H1 (cell line): Measurements from ENCODE around the gene MRPL3. TPM values are rescaled to one million over a fixed set of nuclear protein-coding genes. Genes with fewer than 3 reads are reported as not detected.

ENCODE experiments used
- CTCF ChIA-PET: fragments of 300-600 bp; sonication (Branson Sonifier 250); formaldehyde crosslinking; loops from one replicate; lab custom pipeline; 2021; ENCODE audit not compliant: partially characterized antibody; lab: Charles Lee
- POLR2A ChIA-PET: fragments of 300-600 bp; sonication (Branson Sonifier 250); formaldehyde crosslinking; loops from one replicate; lab custom pipeline; 2021; ENCODE audit warnings: inconsistent platforms; ENCODE audit not compliant: partially characterized antibody; lab: Charles Lee
- DNase-seq, 2 experiments: peaks; one replicate each; pipeline versions ENCODE4 v3.0.0 to v3.0.0-alpha.2; 2010 to 2022; ENCODE audit warnings: low spot score in 2 of 2, low read depth in 1 of 2, mixed read lengths in 1 of 2
- FAIRE-seq: peaks from 2 replicates; lab custom pipeline; 2011; peaks lifted over from hg19 to GRCh38; lab: Jason Lieb, UNC
- H2AFZ ChIP-seq: 2 replicates; pipeline ENCODE4 v1.8.1; 2012; ENCODE audit warnings: low read length, inconsistent platforms
- H2AK5ac ChIP-seq: 2 replicates; pipeline ENCODE4 v1.6.1; 2013; ENCODE audit warnings: low read depth, low read length
- H2BK120ac ChIP-seq: replicated peaks from 2 replicates; pipeline ENCODE3; 2013; ENCODE audit warnings: low read depth, low read length, inconsistent platforms
- H2BK12ac ChIP-seq: 2 replicates; pipeline ENCODE4 v1.6.1; 2013; ENCODE audit warnings: low read depth, low read length
- H2BK15ac ChIP-seq: 2 replicates; pipeline ENCODE4 v1.6.1; 2013; ENCODE audit warnings: low read length
- H2BK20ac ChIP-seq: 2 replicates; pipeline ENCODE4 v1.6.1; 2013; ENCODE audit warnings: low read length
- H2BK5ac ChIP-seq: 2 replicates; pipeline ENCODE4 v1.6.1; 2013; ENCODE audit warnings: low read depth, low read length
- H3K14ac ChIP-seq: 2 replicates; pipeline ENCODE4 v1.6.1; 2013; ENCODE audit warnings: inconsistent platforms; ENCODE audit not compliant: insufficient read length
- H3K18ac ChIP-seq: 2 replicates; pipeline ENCODE4 v1.6.1; 2013; ENCODE audit warnings: low read length; ENCODE audit errors: extremely low read depth
- H3K23ac ChIP-seq: 2 replicates; pipeline ENCODE4 v1.6.1; 2013; ENCODE audit warnings: inconsistent platforms; ENCODE audit not compliant: insufficient read length
- H3K23me2 ChIP-seq: 2 replicates; pipeline ENCODE4 v1.6.1; 2013; ENCODE audit warnings: low read depth, low read length
- H3K27ac ChIP-seq: 2 replicates; pipeline ENCODE4 v1.6.1; 2011; ENCODE audit warnings: low read depth, low read length, inconsistent platforms
- H3K27me3 ChIP-seq, 4 experiments: replicated peaks in 1 of 4; 1 replicate in 1 of 4; 2 replicates in 3 of 4; pipeline versions ENCODE4 v1.6.1 to v1.8.1; 2011 to 2013; ENCODE audit warnings: low read length in 3 of 4, mild to moderate bottlenecking in 3 of 4, inconsistent platforms in 2 of 4, mixed read lengths in 2 of 4, moderate library complexity in 1 of 4; ENCODE audit not compliant: control insufficient read depth in 3 of 4, insufficient read depth in 3 of 4; ENCODE audit errors: extremely low read depth in 1 of 4
- H3K36me3 ChIP-seq, 4 experiments: 2 replicates each; pipeline versions ENCODE4 v1.6.1 to v1.8.1; 2011 to 2013; ENCODE audit warnings: mild to moderate bottlenecking in 4 of 4, low read length in 3 of 4, moderate library complexity in 2 of 4, control low read depth in 1 of 4, inconsistent platforms in 1 of 4; ENCODE audit not compliant: insufficient read depth in 4 of 4, control insufficient read depth in 2 of 4
- H3K4ac ChIP-seq: replicated peaks from 2 replicates; pipeline ENCODE3; 2013; ENCODE audit warnings: low read length, low read depth, mixed read lengths, inconsistent platforms; ENCODE audit not compliant: insufficient read length
- H3K4me1 ChIP-seq, 4 experiments: replicated peaks in 1 of 4; 1 replicate in 1 of 4; 2 replicates in 3 of 4; pipeline versions ENCODE4 v1.6.1 to v1.8.1; 2011 to 2013; ENCODE audit warnings: low read length in 3 of 4, inconsistent platforms in 2 of 4, mixed read lengths in 1 of 4; ENCODE audit not compliant: insufficient read depth in 4 of 4, control insufficient read depth in 3 of 4
- H3K4me2 ChIP-seq, 2 experiments: 2 replicates each; pipeline versions ENCODE4 v1.6.1 to v1.8.1; 2011 to 2013; ENCODE audit warnings: low read depth in 2 of 2, low read length in 2 of 2, control low read depth in 1 of 2, inconsistent platforms in 1 of 2, mild to moderate bottlenecking in 1 of 2; ENCODE audit not compliant: insufficient read depth in 1 of 2
- H3K4me3 ChIP-seq, 4 experiments: fragments of 200-600, 300-600 bp in 1 of 4; sonication (generic), shearing (Covaris generic), sonication (Bioruptor Twin) in 1 of 4; 2 replicates each; pipeline versions ENCODE4 v1.5.1 to v1.8.1; 2011 to 2016; ENCODE audit warnings: low read length in 4 of 4, low read depth in 3 of 4, control low read depth in 2 of 4, inconsistent platforms in 2 of 4, mild to moderate bottlenecking in 2 of 4, mixed read lengths in 1 of 4, moderate library complexity in 1 of 4; ENCODE audit not compliant: insufficient read depth in 2 of 4; ENCODE audit errors: extremely low read depth in 1 of 4
- H3K56ac ChIP-seq: replicated peaks from 2 replicates; pipeline ENCODE3; 2013; ENCODE audit warnings: low read depth, mild to moderate bottlenecking, mixed read lengths, low read length, inconsistent platforms; ENCODE audit not compliant: insufficient read length
- H3K79me1 ChIP-seq: 2 replicates; pipeline ENCODE4 v1.6.1; 2013; ENCODE audit warnings: low read depth, low read length, control low read depth
- H3K79me2 ChIP-seq, 2 experiments: 2 replicates each; pipeline versions ENCODE4 v1.6.1 to v1.8.1; 2012 to 2013; ENCODE audit warnings: low read length in 2 of 2, mild to moderate bottlenecking in 2 of 2, inconsistent platforms in 1 of 2; ENCODE audit not compliant: insufficient read depth in 2 of 2, control insufficient read depth in 1 of 2
- H3K9ac ChIP-seq, 4 experiments: replicated peaks in 1 of 4; 1 replicate in 1 of 4; 2 replicates in 3 of 4; pipeline versions ENCODE4 v1.6.1 to v1.8.1; 2011 to 2013; ENCODE audit warnings: low read depth in 3 of 4, low read length in 3 of 4, control low read depth in 2 of 4, mild to moderate bottlenecking in 2 of 4, moderate library complexity in 2 of 4, inconsistent platforms in 1 of 4; ENCODE audit errors: extremely low read depth in 1 of 4
- H3K9me3 ChIP-seq, 2 experiments: 2 replicates each; pipeline versions ENCODE4 v1.6.1 to v1.8.1; 2012 to 2013; ENCODE audit warnings: mild to moderate bottlenecking in 2 of 2, moderate library complexity in 2 of 2, control low read depth in 1 of 2, inconsistent platforms in 1 of 2, low read depth in 1 of 2, low read length in 1 of 2, mixed read lengths in 1 of 2; ENCODE audit not compliant: insufficient read depth in 2 of 2
- H4K20me1 ChIP-seq, 2 experiments: replicated peaks in 1 of 2; 2 replicates each; pipeline versions ENCODE3 to v1.8.1; 2011 to 2013; ENCODE audit warnings: inconsistent platforms in 2 of 2, low read length in 2 of 2, mild to moderate bottlenecking in 1 of 2; ENCODE audit not compliant: insufficient read depth in 2 of 2, control insufficient read depth in 1 of 2
- H4K5ac ChIP-seq: 2 replicates; pipeline ENCODE4 v1.6.1; 2013; ENCODE audit warnings: low read length, low read depth, mixed read lengths, inconsistent platforms; ENCODE audit not compliant: insufficient read length
- H4K8ac ChIP-seq: 2 replicates; pipeline ENCODE4 v1.8.0; 2013; ENCODE audit warnings: mild to moderate bottlenecking, moderate library complexity, low read length, inconsistent platforms; ENCODE audit not compliant: insufficient read depth; ENCODE audit errors: extremely low read depth
- H4K91ac ChIP-seq: replicated peaks from 2 replicates; pipeline ENCODE3; 2013; ENCODE audit warnings: low read length, mixed read lengths, inconsistent platforms; ENCODE audit not compliant: insufficient read length
- TAF7 ChIP-seq: optimal IDR thresholded peaks from 2 replicates; pipeline ENCODE3; 2011; ENCODE audit warnings: low read depth, mild to moderate bottlenecking, inconsistent platforms, low read length, moderate library complexity, borderline replicate concordance
- WGBS, 2 experiments: shearing (Covaris generic) in 1 of 2; methylation state at CpG; one replicate each; pipeline versions ENCODE4 v1.1.6 to v1.1.7; 2013 to 2015; ENCODE audit warnings: low lambda C conversion rate in 2 of 2, mixed read lengths in 2 of 2, inconsistent platforms in 1 of 2, low coverage in 1 of 2, missing lambda C conversion rate in 1 of 2; ENCODE audit not compliant: insufficient replicate concordance in 2 of 2, insufficient coverage in 1 of 2, insufficient read length in 1 of 2; ENCODE audit errors: extremely low coverage in 1 of 2, missing lambda C conversion rate in 1 of 2; 5-methylcytosine and 5-hydroxymethylcytosine counted together
- polyA plus RNA-seq, 7 experiments: library from polyadenylated mRNA; depleted of rRNA in 3 of 7; stranded (reverse) in 5 of 7; unstranded in 2 of 7; fragments of >200 nt in 5 of 7; fragments of 200-250 nt in 2 of 7; gene quantifications; 1 replicate in 5 of 7; 2 replicates in 1 of 7; 4 replicates in 1 of 7; pipeline versions ENCODE4 v1.2.1 to v1.2.3, GENCODE V29; 2011 to 2013; ENCODE audit warnings: missing spikeins in 2 of 7, mixed read lengths in 2 of 7
- total RNA-seq: library from RNA; stranded (reverse); fragmentation: NEBNext Ultra II Directional; extraction: Animal tissue kit (Norgen Biotek cat#: 25700); gene quantifications from 2 replicates; pipeline ENCODE4 v1.2.1, GENCODE V29; 2021

Gene MRPL3
- total and polyA plus RNA-seq, 2 of the 8 experiments (the other 6 are each of a cell fraction or from before 2014, with no cell fraction given) = 164 to 175 TPM

- Histone ChIP-seq H4K20me1 (no peaks in the 10 kb centered on the region), H2AK5ac (no peak overlapping the region), H3K9ac (no peak overlapping the region), H3K18ac (no peak overlapping the region), H3K9me3 (no peaks in the 10 kb centered on the region), H3K4me2 (no peak overlapping the region), H3K23me2 (no peaks in the 10 kb centered on the region), H3K4me3 (no peak overlapping the region), H2BK20ac (no peak overlapping the region), H3K27me3 (no peaks in the 10 kb centered on the region), H4K91ac (no peak overlapping the region), H3K36me3 (no peaks in the 10 kb centered on the region), H2BK120ac (no peak overlapping the region), H3K23ac (no peak overlapping the region), H2BK15ac (no peak overlapping the region), H4K8ac (no peak overlapping the region), H4K5ac (no peak overlapping the region), H3K4me1 (no peaks in the 10 kb centered on the region), H3K79me1 (no peaks in the 10 kb centered on the region), H2AFZ (no peak overlapping the region), H3K27ac (no peak overlapping the region), H2BK5ac (no peak overlapping the region), H3K56ac (no peak overlapping the region), H3K14ac (no peak overlapping the region), H3K4ac (no peak overlapping the region), H3K79me2 (no peaks in the 10 kb centered on the region), H2BK12ac (no peak overlapping the region)
- ChIA-PET POLR2A (interaction anchor here (0.7 kb wide), 1 partner anchor 76 kb away, joined by 3 read pairs; no protein-coding TSS in a partner anchor), CTCF (interaction anchor here (0.7 to 1.2 kb wide), 2 partner anchors 294 to 498 kb away, joined by 3 read pairs; no protein-coding TSS in a partner anchor)
- FAIRE-seq (no peak), DNase-seq (no peak)
- WGBS, 2 experiments = 79% methylated on average over 2 of the region's 2 CpGs; no CpG with 5 or more reads in 1 of the 2 experiments
- no peak for TF ChIP-seq TAF7
Measured at GRCh38 chr3:131447349-131447748, 55.4 kb downstream of the MRPL3 start.
